Sigmoid colon (tissue), 7 donors: Measurements from ENCODE around the gene BRD2. TPM values are rescaled to one million over a fixed set of nuclear protein-coding genes. Genes with fewer than 3 reads are reported as not detected.

ENCODE experiments used
- DNase-seq: peaks from one replicate; pipeline ENCODE4 v3.0.0-alpha.2; 2019
- H3K27ac ChIP-seq, 4 donors: fragments of 200-600 bp; sonication (generic); one replicate each; pipeline ENCODE4 v1.5.1; 2016 to 2019; ENCODE audit warnings: mild to moderate bottlenecking in 1 of 4
- H3K27me3 ChIP-seq, 3 donors: fragments of 200-600 bp; sonication (generic); one replicate each; pipeline ENCODE4 v1.5.1; 2019; ENCODE audit warnings: mild to moderate bottlenecking in 1 of 3
- H3K36me3 ChIP-seq, 4 donors: fragments of 200-600 bp; sonication (generic); one replicate each; pipeline ENCODE4 v1.5.1; 2016 to 2019
- H3K4me1 ChIP-seq, 4 donors: fragments of 200-600 bp; sonication (generic); one replicate each; pipeline ENCODE4 v1.5.1; 2017 to 2019
- H3K4me3 ChIP-seq, 4 donors: fragments of 200-600 bp; sonication (generic); one replicate each; pipeline ENCODE4 v1.5.1; 2017 to 2019; ENCODE audit warnings: mild to moderate bottlenecking in 2 of 4, moderate library complexity in 1 of 4
- H3K9me3 ChIP-seq, 4 donors: fragments of 200-600 bp in 3 of 4; sonication (generic) in 3 of 4; one replicate each; pipeline versions ENCODE4 v1.5.1 to v1.6.1; 2013 to 2019
- EP300 ChIP-seq, 4 donors: sonication (generic); formaldehyde crosslinking; IDR thresholded peaks; one replicate each; pipeline ENCODE4 v1.6.1; 2017; ENCODE audit warnings: antibody characterized with exemption in 4 of 4
- POLR2A ChIP-seq, 2 donors: fragments of 450-650 bp; IDR thresholded peaks; one replicate each; pipeline ENCODE4 v1.6.1; 2016; ENCODE audit warnings: antibody characterized with exemption in 2 of 2, mild to moderate bottlenecking in 2 of 2, moderate library complexity in 2 of 2
- POLR2AphosphoS5 ChIP-seq, 4 donors: sonication (generic); formaldehyde crosslinking; IDR thresholded peaks; one replicate each; pipeline ENCODE4 v1.6.1; 2017; ENCODE audit warnings: antibody characterized with exemption in 4 of 4
- WGBS, 2 donors: extraction: QIAGEN DNeasy Blood & Tissue Kit; methylation state at CpG; one replicate each; pipeline ENCODE4 v1.1.7; 2013; 5-methylcytosine and 5-hydroxymethylcytosine counted together
- intact Hi-C: fragments of 100-400 bp; cut with DNase I; formaldehyde crosslinking; loops from one replicate; pipeline ENCODE4 v1.15.1; 2023
- polyA plus RNA-seq, 3 donors: library from polyadenylated mRNA; stranded (reverse); fragments of 200-250 nt; gene quantifications; one replicate each; pipeline ENCODE4 v1.2.3, GENCODE V29; 2013
- total RNA-seq, 4 donors: library from RNA; depleted of rRNA; stranded (reverse); fragments of >200 nt; gene quantifications; one replicate each; pipeline ENCODE4 v1.1.0, GENCODE V29; 2016
- TF ChIP-seq, protein P1 (sequence below), 4 experiments: fragments of 450-650 bp in 3 of 4; fragments of 200-600 bp in 1 of 4; IDR thresholded peaks; one replicate each; pipeline ENCODE4 v1.5.1; 2016 to 2019; ENCODE audit warnings: antibody characterized with exemption in 4 of 4, mild to moderate bottlenecking in 3 of 4, moderate library complexity in 2 of 4
- donor health status: healthy with polysubstance abuse.
- donor health status: Bipolar disorder and iron deficiency.
- donor health status: healthy.

The BRD2 gene
- total and polyA plus RNA-seq, 7 donors = 60.6 to 135 (median 84.2) TPM

DNA sequence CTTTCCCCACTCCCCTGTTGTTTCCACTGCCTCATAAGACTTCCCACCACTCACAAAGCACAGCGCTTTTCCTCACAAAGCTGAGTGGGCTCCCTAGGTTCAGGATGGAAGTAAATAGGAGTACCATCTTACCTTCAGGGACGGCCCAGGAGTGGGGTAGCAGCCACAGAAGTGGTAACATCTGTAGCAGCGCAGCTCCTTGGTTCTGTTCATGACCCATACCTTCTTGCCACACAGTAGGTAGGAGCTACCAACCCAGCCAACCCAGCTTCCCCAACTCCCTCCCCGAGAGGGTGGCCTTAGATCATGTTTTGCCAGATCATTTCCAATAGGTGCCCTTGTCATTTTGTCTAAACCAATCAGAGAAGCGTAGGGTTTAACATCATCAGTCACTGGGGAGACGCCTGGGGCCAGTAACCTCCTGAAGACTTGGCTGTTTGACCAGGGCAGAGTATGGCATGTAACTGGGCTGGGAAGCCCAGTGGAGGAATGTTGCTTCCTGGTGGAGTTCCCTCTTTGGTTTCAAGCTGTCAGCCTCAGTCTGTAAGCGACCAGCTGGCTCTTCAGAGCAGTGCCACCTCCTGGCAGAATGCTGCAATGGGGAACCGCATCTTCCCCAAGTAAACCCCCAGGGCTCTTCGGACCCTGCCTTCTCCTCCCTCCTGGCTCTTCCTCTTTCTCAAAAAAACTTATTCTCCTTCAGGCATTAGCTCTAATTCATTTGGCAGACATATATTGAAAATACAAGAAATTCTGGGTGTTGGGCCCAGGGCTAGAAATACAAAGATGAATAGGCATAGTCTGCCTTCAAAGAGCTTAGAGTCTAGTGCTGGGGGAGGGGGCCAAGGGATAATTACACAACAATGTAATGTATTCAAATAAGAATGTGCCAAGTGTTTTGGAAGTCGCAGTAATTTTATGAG lies 15.3 kb upstream of the BRD2 start, which contains the start of gene HLA-DMA:
Gene HLA-DMA, minus strand, starts transcription at position 281 of the 923 bp plus-strand sequence. Its CDS starts 61 bp downstream, at position 220.
- H3K27me3 ChIP-seq = no peaks in the 10 kb centered on the region
- peak; percentile 51 to 90 (median 74) for TF ChIP-seq POLR2AphosphoS5 (IDR thresholded peaks at IDR 0.05)
- peak in 1 of 4 donors; percentile 14 for TF ChIP-seq EP300 (IDR thresholded peaks at IDR 0.05)
- TF ChIP-seq POLR2A (IDR thresholded peaks at IDR 0.05) = peak; percentile 31 to 53
- TF ChIP-seq, protein P1, sequence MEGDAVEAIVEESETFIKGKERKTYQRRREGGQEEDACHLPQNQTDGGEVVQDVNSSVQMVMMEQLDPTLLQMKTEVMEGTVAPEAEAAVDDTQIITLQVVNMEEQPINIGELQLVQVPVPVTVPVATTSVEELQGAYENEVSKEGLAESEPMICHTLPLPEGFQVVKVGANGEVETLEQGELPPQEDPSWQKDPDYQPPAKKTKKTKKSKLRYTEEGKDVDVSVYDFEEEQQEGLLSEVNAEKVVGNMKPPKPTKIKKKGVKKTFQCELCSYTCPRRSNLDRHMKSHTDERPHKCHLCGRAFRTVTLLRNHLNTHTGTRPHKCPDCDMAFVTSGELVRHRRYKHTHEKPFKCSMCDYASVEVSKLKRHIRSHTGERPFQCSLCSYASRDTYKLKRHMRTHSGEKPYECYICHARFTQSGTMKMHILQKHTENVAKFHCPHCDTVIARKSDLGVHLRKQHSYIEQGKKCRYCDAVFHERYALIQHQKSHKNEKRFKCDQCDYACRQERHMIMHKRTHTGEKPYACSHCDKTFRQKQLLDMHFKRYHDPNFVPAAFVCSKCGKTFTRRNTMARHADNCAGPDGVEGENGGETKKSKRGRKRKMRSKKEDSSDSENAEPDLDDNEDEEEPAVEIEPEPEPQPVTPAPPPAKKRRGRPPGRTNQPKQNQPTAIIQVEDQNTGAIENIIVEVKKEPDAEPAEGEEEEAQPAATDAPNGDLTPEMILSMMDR (IDR thresholded peaks at IDR 0.05) = peak; percentile 57 to 78 (median 76)
- 24 to 26% methylated on average over 10 of the region's 10 CpGs for WGBS, 2 donors
- no peaks in the 10 kb centered on the region for H3K9me3 ChIP-seq
- H3K27ac ChIP-seq = peak within 1 kb of the TSS; percentile 72 to 83 (median 80)
- DNase-seq = peak; percentile 93
- intact Hi-C loops = loop anchor here (2.0 kb wide), 1 partner anchor 66 kb away; no protein-coding TSS in a partner anchor
- peak within 1 kb of the TSS in 3 of 4 donors; percentile 1 to 38 (median 31) for H3K4me3 ChIP-seq
- H3K4me1 ChIP-seq = peaks cover 0 to 12% (median 4%) of the 10 kb centered on the region in 4 donors
- no peaks in the 10 kb centered on the region for H3K36me3 ChIP-seq

DNA sequence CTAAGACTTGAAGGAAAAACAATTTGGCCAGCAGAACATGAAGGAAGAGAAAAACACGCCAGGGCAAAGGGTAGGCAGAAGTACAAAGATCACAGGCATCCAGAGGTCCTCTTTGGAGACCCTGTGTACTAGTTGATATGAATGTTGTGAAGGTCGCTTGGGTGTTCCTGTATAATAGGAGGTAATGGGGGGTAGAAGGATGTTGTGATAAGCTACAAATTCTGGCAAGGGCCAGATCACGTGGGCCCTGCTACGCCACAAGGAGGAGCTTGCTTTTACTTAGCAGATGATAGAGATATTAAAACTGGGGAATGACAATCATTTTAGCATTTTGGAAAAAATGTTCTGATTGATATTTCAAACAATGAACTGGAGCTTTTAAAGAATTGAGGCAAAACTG lies 14.6 kb upstream of the BRD2 start:
- intact Hi-C loops = loop anchor here (2.0 kb wide), 1 partner anchor 67 kb away; no protein-coding TSS in a partner anchor
- WGBS, 2 donors = 53 to 81% methylated on average over 4 of the region's 4 CpGs
- DNase-seq = no peak
- Histone ChIP-seq H3K27ac (peak overlapping the region; percentile 72 to 83 (median 80)), H3K27me3 (no peaks in the 10 kb centered on the region), H3K36me3 (no peaks in the 10 kb centered on the region), H3K4me1 (peaks cover 0 to 12% (median 4%) of the 10 kb centered on the region in 4 donors), H3K4me3 (no peak overlapping the region), H3K9me3 (no peaks in the 10 kb centered on the region)
- TF ChIP-seq POLR2A (IDR thresholded peaks at IDR 0.05) (no peak), EP300 (IDR thresholded peaks at IDR 0.05) (no peak), POLR2AphosphoS5 (IDR thresholded peaks at IDR 0.05) (no peak)
- TF ChIP-seq, protein P1 (IDR thresholded peaks at IDR 0.05) = no peak

DNA sequence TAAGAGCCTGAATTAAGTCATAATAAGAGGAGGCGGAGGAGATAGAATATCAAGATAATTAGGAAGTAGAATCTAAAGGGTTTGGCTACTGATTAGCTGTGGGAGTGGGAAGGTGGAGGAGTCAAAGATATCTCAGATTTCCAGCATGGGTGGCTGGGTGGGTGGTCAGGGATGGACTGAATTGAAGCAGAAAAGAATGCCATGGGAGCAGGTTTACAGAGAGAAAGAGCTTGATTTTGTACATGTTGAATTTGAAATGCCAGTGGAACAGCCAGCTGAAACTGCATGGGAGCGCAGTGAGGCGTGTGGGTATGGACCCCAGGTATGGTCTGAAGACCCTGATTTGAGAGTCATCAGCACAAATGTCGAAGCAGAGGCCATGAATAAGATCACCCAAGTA lies 14.1 kb upstream of the BRD2 start:
- no peak overlapping the region for H3K4me3 ChIP-seq
- WGBS, 2 donors = 88 to 91% methylated on average over 4 of the region's 4 CpGs
- peaks cover 0 to 12% (median 4%) of the 10 kb centered on the region in 4 donors for H3K4me1 ChIP-seq
- intact Hi-C loops = no loop called here
- no peak for DNase-seq
- H3K36me3 ChIP-seq = no peaks in the 10 kb centered on the region
- TF ChIP-seq EP300 (IDR thresholded peaks at IDR 0.05) = no peak
- TF ChIP-seq, protein P1 (IDR thresholded peaks at IDR 0.05) = no peak
- H3K27me3 ChIP-seq = no peaks in the 10 kb centered on the region
- H3K27ac ChIP-seq = no peak overlapping the region
- H3K9me3 ChIP-seq = no peaks in the 10 kb centered on the region

DNA sequence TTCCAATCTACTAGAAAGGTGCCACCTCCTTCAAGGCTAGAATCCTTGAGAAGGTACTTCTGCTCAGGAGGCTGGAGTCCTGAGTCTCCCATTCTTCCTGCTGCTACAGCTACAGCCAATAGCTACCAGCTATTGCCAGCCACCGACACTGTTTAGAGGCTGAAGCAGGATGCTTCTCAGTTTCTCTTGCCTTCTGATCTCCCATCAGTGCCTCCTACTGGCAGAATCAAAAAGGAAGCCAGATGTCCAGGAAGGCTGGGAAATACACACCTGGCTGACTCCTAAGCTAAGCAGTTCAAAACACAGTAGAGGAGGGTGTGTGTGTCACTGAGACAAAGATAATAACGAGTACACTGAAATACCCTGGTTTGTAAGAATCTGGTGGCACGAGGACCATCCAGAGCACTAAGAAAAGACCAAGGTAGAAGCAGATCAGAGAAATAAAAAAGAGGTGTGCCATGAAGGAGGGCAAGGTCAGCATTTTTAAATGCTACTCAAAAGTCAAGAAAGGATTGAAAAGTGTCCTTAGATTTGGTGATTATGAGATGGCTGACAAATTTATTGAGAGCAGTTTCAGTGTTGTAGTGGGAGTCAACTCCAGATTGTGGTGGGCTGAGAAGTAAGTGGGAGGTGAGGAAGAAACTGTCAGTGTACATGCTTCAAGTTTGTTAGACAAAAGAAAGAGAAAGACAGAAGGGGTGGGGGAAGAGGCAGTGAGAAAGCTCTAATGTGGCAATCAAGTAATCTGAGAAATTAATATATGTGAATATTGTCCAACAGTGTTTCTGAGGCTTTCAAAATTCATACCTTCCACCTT lies 13.2 kb upstream of the BRD2 start:
- WGBS, 2 donors = 12 to 30% methylated on average over 3 of the region's 3 CpGs
- no peak for TF ChIP-seq POLR2AphosphoS5 (IDR thresholded peaks at IDR 0.05)
- TF ChIP-seq, protein P1 (IDR thresholded peaks at IDR 0.05) = peak in 1 of 4 experiments; percentile 13
- intact Hi-C loops = no loop called here

More for the DNA sequence above, 13.2 kb upstream of the BRD2 start:
- Histone ChIP-seq H3K4me3 (no peak overlapping the region), H3K9me3 (no peaks in the 10 kb centered on the region), H3K27ac (no peak overlapping the region), H3K27me3 (no peaks in the 10 kb centered on the region), H3K4me1 (peaks cover 0 to 12% (median 4%) of the 10 kb centered on the region in 4 donors), H3K36me3 (no peaks in the 10 kb centered on the region)
- no peak for DNase-seq
